Nasal cavity respiratory epithelium epithelial cell of viscerocranial mucosa (primary cell): ENCODE measurements around the gene LBR. TPM values are rescaled to one million over a fixed set of nuclear protein-coding genes. Genes with fewer than 3 reads are reported as not detected.

Source experiments
- total RNA-seq: library from RNA; depleted of rRNA; stranded (reverse); fragments of >200 nt; gene quantifications from 2 replicates; pipeline ENCODE4 v1.2.3, GENCODE V29; 2014

The LBR gene
- total RNA-seq: 28.6 and 36.2 TPM in 2 replicates

GRCh38 chr1:225427235-225428067 is at the start of gene LBR:
LBR (minus strand) TSS chr1:225428038; CDS start chr1:225424075, 3,963 bp downstream.

Other genes with a start within 250 kb of the LBR start
- gene ENAH, start 225.1 kb upstream of the LBR start, total RNA-seq: 65.6 and 197 TPM in 2 replicates